SK-MEL-5 (cell line): ENCODE results near the gene ACAA2. TPM values are rescaled to one million over a fixed set of nuclear protein-coding genes. Genes with fewer than 3 reads are reported as not detected.
"Not testable (repeated sequence)": the region's sequence is repeated elsewhere in the genome, so short reads cannot be mapped to it uniquely, and the experiment has no call there.

Experiments used
- DNase-seq: peaks from one replicate; pipeline ENCODE4 v3.0.0-alpha.2; 2016; ENCODE audit warnings: low read depth, low spot score
- in situ Hi-C: cut with HindIII; loops from 2 replicates; pipeline ENCODE4 v1.10.0; 2016; ENCODE audit warnings: low sequenced_read_pairs, high pct_unique_total_duplicates, low pct_unique_long_range_greater_than_20kb
- total RNA-seq: library from RNA; depleted of rRNA; stranded (reverse); fragments of >200 nt; shearing (Covaris generic); gene quantifications from 2 replicates; pipeline ENCODE4 v1.2.3, GENCODE V29; 2014

Gene ACAA2
- total RNA-seq, 1 experiment from 2014 or later, result 59.0 TPM

DNA sequence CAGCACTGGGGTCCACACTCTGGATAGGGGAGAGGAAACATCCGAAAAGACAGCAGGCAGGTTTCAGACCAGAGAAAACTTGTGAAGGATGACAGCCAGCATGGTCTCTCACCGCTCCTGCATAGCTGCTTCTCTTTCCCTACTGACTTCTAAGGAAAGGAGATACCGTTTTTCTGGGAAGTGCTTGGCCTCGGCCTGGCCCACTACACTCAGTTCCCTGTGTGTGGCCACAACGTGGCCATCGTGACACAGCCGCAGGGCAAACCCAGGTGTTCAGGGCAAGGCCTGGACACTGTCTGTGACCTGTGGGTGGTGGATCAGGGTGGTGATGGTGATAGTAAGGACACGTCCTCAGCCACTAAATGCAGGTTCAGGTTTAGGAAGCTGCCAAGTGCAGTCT lies 34.2 kb upstream of the ACAA2 start:
- in situ Hi-C loops, result no loop called here
- no peak for DNase-seq

DNA sequence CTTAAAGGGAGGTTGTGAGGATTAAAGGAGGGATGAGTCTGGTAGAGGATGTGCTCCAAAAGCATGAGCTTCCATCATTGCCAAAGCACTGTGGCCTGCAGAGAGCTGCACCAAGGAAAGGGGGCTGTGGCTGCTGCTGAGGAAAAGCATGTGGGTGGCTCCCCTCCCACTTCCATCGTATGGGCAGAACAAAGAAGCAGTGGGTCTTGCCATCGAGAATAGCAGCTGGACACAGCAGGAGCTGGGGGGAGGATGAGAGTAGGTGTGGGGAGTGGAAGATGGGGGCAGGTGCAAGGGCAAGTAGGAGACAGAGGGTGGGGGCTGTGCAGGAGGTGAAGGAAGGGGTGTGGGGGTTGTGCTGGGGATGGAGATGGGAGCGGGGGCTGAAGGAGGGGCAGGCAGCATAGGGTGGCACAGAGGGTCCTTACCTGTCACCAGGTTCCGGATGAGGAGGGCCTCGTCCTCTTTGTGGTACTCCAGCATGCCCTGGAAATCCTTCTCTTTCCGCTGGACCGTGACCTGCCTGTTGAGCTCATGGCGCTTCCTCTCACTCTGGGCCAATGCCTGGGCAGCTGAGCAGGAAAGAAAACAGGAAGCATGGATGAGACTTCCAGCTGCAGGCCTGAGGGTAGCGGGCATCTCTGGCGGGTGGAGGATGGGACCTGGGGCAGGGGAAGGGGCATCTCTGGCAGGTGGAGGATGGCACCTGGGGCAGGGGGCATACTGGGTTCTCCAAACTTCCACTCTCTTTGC lies 33.6 kb upstream of the ACAA2 start:
- DNase-seq, result no peak
- in situ Hi-C loops, result no loop called here

DNA sequence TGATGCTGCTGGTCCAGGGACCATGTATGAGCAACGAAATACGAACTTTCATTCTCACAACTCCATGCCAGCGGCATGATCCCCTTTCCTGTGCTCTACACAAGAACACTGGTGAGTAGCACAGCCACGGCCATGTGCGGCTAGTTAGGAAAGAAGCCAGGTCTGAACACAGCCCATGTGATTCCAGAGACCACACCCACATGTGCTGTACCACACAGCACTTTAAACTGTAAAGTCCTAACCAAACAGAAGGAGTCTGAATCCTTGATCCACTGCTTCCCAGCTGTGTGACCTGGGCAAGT lies 33.0 kb upstream of the ACAA2 start:
- in situ Hi-C loops, result no loop called here
- no peak for DNase-seq

DNA sequence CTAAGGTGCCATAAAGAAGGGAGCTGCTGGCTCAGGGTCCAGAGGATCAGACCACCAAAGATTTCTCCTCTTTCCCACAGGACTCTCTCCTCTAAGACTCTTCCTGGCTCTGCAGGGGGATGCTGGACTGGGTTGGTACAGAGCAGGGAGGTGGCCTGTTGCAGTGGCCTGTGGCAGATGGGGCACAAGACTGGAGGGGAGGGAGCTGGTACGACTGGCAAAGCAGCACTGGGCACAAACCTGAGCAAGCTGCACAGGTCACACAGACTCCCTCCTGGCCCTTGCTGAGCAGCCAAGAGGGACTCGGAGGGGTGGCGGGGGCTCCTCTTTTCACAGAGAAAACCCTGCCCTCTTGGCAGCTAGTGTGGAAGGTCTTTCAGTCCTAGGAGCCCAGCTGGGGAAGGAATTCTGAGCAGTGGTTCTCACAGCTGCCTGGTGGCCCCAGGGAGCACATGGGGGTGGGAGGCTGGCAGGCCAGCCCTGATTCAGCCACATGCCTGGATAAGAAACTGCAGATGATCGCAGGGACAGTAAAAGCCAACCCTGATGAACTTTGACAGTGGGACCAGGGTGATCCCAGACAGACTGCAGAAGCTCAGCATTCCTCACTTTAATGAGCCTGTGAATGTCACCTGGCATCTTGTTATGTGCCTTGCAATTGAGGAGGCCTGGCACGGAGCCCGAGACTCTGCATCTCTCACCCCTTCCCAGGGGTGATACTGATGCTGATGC lies 32.5 kb upstream of the ACAA2 start:
- in situ Hi-C loops, result no loop called here
- no peak for DNase-seq

DNA sequence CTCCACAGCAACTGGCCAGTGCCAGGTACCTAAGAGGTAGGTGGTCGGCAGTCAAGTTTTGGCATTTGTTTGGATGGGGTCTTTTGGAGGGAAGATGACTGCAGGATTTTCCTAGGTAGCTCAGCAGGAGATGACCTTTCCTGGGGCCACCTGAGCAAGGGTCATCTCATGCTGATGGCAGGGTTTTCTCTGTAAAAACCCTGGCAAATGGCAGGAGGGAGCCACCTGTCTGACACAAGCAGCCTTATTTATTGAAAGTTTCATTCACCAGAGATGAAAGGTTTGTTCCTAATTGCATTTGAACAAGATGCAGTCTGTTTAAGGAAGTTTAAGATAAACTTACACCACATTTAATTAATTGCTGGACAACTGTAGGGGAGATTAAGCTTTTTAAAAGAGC lies 31.6 kb upstream of the ACAA2 start:
- no peak for DNase-seq
- in situ Hi-C loops, result no loop called here

DNA sequence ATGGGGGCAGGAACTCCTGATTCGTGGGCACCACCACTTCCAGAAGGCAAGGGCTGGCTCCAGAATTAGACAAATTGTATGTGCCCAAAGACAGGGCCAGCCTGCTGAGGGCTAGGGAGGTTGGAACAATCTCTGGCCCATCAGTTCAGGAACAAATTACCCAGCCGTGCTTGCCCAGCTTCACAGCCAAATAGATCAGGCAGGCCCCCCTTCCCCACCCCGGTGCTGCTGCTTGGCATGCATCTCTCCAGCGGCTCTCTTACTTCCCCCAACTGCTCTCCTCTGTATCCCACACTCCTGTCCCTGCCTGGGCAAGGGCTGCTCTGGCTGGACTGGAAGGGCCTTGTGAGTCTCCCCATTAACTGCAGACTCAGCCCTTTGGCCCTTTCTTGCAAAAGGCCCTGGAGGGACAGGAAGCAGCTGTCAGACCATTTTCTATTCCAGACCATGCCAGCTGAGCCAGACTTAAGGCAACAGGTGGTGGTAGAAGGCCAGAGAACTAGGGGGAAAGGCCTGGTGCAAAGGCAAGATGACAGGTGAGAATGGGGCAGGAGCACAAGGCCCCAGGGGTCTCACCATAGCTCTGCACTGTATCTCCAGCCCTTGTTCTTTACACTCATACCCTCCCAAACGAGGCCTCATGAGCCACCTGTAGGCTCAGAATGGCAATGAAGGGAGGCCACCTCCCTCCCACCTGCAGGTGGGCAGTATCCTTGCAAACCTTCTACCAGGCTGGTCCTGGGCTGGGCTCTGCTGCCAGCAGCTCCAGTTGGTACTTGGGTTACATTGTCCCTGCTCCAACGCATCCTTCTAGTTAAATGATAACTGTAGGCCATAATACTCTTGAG lies 30.7 kb upstream of the ACAA2 start:
- in situ Hi-C loops, result no loop called here
- no peak for DNase-seq

DNA sequence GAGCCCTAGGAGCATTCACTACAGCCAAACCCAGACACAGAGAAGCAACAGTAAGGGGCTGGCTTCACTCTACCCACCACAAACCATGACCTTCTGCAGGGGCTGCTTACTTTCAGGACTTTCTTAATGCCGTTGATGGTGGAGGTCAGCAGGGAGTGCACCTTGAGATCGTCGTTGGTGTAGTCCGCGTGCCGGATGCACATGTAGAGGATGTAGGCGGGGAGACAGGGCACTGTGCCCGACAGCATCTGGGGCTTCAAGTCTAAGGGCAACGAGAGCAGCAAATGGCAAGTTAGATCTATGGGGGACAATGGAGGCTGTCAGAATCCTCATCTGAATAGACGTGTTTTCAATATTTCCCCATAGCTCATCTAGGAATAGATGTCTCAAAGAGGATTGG lies 29.8 kb upstream of the ACAA2 start:
- in situ Hi-C loops, result no loop called here
- no peak for DNase-seq

DNA sequence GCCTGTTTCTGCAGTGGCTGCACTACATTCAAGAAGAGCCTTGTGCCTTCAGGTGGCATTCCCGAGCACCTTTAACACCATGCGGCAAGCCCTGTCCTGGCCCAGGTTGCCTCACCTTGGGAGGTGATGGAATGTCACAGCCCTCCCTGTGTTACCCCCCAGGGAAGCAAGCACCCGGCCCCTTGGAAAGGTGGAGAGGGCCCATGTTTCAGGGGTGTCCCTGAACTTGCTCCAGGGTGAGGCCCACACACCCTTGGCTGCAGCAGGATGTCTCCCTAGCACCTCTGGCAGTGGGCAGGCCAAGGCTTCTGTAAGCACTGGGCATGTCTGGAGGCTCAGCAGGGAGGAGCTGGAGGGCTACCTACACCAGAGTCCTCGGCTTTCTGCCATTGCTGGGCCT lies 29.3 kb upstream of the ACAA2 start:
- DNase-seq, result no peak
- in situ Hi-C loops, result no loop called here

DNA sequence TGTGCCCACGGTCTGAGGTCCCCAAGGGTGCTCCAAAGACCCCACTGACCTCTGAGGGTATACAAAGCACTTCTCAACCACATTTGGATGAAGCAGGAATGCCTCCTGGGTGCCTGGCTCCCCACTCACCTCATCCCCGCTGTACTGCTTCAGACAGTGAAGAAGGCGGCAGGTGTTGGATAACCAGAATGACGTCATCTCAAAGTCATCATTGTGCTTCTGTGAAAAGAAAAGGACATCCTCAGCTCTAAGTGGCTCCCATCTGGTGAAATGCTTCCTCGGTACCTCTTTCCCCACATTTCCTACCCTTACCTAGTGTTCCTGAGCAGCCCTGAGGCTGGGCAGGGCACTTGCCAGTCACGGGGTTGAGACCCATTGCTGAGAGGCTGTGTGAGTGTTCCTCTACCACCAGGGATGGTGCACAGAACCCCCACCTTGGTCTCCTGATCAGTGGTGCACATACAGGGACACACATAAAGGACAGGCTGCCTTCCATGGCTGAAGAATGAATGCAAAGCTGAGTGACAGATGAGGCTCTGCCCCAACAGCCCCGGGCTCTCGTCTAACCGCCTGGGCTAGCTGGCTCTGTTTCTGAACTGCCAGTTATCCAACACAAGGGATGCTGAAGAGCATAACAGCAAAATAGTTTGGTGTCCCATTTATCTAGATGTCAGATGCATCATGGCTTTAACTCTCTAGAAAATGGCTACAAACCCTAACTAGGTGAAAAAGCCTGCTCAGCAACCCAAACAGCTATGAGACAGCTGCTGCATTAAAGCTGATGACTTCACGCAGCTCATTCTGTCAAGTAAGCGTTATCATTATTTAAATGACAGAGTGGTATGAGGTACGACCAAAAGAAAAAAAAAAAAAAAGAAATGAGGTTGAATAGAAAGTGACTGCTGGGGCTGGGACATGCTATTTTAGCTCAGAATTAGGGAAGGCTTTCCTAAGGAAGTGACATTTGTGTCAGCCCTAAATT lies 28.2 kb upstream of the ACAA2 start:
- in situ Hi-C loops, result no loop called here

DNA sequence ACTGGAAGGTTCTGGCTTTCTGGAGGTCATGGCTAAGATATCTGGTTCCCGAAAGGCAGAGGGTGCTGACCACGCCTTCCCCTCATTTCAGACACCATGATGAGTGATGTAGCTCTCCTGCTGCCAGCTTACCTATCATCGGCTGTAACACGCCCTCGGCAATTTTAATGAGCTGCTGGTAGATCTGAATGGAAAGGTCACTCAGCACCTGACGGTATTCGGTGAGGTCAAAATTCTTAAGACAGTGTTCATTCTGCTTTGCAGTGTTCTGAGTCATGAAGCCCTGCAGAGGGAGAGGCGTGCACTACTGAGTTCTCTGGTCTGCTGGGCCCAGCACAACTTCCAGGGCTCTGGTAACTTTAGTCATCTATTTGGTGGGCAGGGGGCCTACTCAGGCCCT lies 25.7 kb upstream of the ACAA2 start:
- in situ Hi-C loops, result no loop called here
- DNase-seq, result no peak

More for the DNA sequence above, 28.2 kb upstream of the ACAA2 start:
- no peak for DNase-seq

DNA sequence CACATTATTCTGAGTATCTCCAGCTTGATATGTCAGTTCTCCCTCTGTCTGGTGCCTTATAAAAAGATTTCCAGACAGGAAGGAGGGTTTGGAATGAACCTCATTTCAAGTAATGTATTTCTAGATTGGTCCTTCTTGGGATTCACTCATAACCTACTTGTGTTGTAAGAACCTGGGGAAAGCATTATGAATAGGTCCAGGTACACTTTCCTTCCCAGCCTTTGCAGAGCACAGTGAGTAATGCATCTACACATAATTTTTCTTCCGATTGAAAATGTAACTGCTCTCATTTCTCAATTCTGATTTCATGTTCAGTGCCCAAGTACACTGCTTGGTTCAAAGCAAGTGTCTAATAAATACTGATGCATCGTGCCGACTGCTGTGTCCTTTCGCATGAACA lies 25.0 kb upstream of the ACAA2 start:
- in situ Hi-C loops, result no loop called here
- DNase-seq, result no peak

DNA sequence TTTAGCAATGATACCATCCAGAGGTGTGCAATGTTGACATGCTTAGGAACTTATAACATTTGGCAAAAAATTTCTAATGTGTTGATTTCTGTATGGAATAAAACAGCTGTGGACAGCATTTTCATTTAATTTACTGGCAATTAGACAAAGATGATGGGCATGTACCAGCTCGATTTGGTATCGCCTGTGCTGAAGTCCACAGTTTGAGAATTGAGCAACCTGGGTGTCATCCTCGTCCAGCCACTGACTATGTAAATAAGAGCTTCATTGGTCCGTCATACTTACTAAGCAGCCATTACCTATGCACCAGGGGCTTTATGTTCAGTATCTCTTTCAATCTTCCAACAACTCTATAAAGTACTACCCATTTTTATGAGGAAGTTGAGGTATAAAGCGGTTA lies 24.6 kb upstream of the ACAA2 start:
- DNase-seq, result no peak
- in situ Hi-C loops, result no loop called here

DNA sequence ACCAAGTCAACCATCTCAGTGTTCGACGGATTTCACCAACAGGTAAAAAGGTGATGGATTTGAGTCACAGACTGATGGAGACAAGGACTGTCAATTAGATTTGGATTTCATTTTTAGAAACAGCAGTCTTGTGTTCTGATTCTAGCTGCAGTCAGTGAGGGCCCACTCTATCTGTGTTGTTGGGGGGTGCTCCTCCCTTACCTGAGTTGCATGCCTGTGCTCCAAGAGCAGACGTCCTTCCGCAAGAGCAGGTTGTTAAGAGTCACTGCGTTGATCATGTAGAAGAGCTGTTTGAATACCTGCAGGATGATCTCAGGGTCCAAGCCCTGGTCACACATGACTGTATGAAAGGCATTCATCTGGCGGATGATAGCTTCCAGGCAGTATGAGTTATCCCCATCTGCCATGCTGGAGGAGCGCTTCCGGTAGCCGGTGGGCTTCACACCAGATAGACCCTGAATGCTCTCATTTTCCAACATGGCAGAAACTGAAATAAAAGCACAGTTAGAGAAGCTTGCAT lies 24.0 kb upstream of the ACAA2 start:
- DNase-seq, in situ Hi-C loops: not testable (repeated sequence)

DNA sequence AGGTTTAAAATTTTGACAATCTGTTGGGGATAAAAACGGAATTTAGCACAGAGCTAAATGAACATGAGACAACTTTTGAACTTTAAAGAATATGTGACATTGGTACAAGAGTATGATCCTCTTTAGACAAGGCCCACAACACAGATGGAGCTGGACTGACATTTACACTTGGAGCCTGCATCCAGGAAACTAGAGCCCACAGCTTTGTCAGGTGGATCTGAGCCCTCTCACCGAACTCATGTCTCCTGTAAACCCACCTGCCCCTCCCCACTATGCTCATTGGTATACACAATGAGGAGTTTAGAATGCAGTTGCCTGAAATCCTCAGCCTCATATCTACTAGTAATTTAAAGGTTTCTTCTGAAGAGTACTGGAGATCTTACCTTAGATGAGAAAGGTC lies 22.1 kb upstream of the ACAA2 start:
- in situ Hi-C loops, result no loop called here
- DNase-seq, result no peak

DNA sequence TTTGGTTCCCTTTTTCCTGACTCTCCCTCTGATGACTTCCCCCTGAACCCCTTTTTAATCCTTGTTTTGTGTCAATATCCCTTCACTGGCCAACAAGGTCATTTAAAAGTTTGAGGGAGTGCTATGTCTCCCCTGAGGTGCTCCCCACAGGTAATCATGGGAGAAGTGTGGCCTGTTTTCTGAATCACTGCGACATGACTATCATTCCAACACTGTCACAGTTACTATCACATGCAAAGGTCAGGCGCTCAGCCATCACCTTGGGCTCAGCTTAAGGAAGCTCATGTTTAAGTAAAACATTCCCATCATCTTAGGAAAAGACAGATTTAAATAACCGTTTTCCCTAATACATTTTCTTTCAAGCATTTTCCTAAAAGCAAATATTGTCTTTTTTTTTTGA lies 20.9 kb upstream of the ACAA2 start:
- in situ Hi-C loops, result no loop called here
- DNase-seq, result no peak

DNA sequence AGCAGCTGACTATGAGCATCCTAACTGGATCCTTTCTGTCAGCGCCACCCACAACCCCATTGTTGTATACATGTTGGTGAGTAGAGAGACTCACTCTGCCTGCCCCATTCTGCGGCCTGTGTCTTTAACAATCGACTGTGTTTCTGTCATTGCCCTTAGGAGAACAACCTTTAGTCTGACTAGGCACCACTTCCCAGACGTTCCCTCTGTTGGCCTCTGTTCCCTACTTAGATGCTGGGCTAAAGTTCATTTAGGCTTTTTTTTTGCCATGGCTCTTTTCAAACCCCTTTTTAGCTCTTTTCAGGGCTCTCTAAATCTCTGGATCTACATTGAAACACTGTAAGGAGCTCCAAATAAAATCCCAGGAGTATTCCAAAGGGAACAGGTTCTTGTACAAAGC lies 20.5 kb upstream of the ACAA2 start:
- no peak for DNase-seq

DNA sequence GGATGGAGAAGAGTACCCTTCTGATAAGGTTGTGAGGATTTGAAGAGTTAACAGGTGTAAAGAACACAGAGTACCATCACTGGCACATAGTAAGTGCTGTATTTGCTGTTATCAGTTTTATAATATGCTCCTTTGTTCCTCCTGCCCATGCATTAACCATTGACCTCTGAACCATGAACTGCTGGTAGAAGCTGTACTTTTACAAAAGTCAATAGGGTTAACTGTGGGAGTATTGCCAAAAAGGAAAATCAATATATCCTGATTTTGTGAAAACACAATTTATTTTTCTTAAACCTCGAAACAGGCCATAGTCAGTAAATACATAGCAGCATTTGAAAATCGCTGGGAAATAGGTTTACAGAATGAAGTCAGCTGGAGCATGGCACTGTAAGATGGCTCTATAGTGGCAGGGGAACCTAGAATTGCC lies 18.9 kb upstream of the ACAA2 start:
- in situ Hi-C loops, result no loop called here
- no peak for DNase-seq

More for the DNA sequence above, 20.5 kb upstream of the ACAA2 start:
- in situ Hi-C loops, result no loop called here
